ENCODE measurements around the gene CCNYL1.
A peak's percentile ranks its signal among the peaks of the same experiment; 100 is the strongest.
"Not testable (repeated sequence)": the region's sequence is repeated elsewhere in the genome, so short reads cannot be mapped to it uniquely, and the experiment has no call there.

CCNYL1 gene

DNA sequence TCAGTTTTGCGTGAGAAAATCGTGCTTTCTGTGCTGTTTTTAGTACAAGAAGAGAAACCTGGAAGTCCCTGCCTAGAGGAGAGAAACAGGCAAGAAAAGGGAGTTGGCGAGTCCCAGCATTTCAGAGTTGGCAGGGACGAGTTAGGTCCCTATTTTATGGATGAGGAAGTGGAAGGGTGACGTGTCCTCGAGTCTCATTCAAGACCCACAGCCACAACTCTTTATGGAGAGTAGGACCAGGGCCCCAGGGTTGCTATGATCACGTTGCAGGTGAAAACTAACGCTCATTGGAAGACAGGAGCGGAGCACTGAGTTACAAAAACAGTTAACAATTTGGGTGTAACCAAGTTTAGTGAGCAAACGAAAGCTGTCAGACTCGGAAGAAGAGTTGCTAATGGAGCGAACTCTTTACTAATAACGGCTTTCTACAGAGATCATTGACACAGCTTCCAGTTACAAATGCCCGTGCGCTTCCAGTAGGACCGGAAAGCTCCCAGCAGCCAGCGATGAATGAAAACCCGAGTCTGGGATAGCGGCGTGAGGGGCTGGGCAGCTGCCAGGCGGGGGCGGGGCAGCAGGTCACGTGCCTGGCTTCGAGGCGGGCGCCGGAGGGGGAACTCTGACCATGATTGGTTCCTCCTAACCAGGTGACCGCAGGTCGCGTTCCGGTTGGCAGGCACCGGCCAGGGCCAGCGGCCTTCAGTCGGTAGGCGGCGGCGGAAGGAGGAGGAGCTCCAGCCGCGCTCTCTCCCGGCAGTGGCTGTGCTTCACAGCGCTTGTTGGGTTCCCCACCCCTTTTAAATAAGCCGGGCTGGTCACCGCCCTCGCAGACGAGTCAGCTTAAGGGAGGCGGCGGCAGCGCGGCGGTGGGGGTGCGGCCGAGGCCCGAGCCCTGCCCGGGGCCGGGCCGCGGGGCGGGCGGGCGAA is at the start of gene CCNYL1:
TSS of gene CCNYL1 (plus strand) at position 827 of the 927 bp plus-strand sequence. CDS start 257 bp downstream, outside the sequence.
- peak; percentile 94 for DNase-seq (ENCODE audit: low read depth, low spot score)

DNA sequence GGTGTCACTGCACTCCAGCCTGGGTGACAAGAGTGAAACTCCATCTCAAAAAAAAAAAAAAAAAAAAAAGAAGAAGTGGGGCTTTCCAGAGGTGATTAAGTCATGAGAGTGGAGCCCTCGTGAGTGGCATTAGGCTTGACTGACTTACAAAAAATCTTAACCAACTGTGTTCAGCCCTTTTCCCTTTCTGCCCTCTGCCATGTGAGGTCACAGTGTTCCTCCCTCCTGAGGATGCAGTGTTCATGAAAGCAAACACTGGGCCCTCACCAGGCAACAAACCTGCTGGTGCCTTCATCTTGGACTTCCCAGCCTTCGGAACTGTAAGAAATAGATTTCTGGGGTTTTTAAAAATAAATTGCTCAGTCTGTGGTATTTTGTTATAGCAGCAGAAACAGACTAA is 49.2 kb upstream of the CCNYL1 start:
- DNase-seq (ENCODE audit: low read depth, low spot score), result no peak

DNA sequence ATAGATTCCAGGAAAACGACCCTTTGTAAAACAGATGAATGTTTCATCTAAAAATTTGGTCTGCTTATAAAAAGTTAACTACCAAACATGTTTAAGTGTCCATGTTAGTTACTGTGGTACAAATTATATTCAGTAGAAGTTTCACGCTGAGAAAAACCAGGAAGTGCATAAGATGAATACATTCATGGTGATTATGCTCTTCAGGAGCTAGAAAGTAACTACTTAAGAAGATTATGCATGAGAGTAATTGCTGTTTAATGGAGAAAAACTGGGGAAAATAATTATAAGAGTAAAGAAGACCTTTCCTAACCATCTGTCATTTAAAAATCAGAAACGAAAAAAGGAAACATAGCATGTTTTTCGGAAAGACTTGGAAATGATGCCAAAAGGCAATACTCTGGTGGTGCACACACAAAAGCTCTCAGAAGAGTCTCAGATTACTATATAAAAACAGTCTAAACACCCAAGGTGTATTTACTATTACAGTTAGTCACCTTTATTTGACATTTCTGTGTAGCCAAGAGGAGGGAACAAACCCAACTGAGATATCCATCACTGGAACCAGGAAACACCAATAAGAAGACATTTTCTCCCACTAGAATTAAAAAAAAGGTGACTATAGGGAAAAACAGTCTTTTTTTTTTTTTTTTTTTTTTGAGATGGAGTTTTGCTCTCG is 47.4 kb upstream of the CCNYL1 start:
- no peak for DNase-seq (ENCODE audit: low read depth, low spot score)

DNA sequence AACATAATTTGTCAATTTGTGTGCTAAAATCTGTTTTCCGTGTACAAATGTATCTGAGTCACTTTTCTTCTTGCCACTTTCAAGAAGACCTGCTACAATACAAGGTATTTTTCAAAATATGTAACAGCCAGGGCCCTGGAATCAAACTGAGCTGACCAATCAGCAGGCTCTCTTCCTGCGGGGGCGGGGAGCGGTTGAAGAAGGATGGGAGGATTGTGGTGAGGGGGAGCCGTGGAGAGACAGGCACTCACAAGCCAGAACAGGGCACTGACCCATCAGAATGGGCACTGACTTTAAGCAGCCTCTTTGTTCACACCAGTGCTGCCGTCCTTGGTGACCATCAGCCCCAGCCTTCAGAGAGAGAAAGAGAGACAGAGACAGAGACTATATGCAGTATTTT is 40.6 kb upstream of the CCNYL1 start:
- DNase-seq (ENCODE audit: low read depth, low spot score), result no peak

DNA sequence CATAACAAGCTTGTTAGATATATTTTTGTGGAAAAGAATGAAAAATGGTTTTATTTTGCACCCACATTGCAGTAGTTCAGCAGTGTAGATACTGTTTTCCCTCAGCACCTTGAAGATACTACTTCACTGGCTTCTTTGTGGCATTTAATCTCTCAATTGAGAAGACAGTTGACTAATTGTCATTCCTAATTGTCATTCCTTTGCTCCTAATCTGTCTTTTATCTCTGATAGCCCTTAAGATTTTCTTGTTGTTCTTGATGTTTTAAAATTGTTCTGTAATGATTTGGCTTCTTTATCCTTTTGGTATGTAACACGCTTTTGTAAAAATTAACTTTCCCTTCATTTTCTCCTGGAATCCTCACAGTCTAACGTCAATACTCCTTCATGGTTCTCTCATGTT is 38.0 kb upstream of the CCNYL1 start:
- DNase-seq (ENCODE audit: low read depth, low spot score), result no peak

DNA sequence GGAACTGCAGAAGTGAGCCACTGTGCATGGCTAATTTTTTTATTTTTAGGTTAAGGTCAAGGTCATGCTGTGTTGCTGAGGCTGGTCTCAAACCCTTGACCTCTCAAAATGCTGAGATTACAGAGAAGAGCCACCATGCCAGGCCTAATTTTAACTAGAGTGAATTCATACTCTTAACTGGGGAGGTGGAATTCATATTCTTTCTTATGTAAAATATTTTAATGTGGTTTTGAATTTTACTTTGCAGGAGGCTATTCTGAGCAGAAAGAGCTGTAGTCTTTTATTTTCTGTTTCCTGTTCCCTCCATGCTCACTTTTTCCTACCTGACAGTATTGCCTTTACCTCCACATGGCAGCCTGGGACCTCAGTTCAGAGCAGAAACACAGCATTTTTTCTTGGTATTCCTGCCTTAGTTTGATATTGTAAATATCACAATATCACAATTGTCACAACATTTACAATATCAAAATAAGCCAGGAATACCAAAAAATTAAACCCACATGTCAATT is 37.1 kb upstream of the CCNYL1 start:
- DNase-seq (ENCODE audit: low read depth, low spot score), result no peak

DNA sequence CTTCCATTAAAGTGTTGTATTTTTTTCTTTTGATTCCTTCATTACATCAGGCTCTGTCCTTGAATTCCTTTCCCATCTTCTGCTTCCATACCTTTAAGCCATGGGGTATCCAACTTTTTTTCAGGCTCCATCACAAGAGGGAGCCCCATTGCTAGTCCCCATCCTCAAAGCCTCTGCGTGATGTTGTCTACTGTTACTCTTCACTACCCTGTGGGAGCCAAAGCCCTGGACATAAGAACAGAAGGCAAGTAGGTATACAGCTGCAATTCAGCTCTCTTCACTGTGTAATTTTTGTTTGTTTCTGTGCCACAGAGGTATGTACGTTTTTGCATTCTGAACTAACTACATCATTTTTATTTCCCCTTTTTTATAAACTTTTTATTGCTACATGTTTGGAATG is 36.6 kb upstream of the CCNYL1 start:
- DNase-seq (ENCODE audit: low read depth, low spot score), result no peak

DNA sequence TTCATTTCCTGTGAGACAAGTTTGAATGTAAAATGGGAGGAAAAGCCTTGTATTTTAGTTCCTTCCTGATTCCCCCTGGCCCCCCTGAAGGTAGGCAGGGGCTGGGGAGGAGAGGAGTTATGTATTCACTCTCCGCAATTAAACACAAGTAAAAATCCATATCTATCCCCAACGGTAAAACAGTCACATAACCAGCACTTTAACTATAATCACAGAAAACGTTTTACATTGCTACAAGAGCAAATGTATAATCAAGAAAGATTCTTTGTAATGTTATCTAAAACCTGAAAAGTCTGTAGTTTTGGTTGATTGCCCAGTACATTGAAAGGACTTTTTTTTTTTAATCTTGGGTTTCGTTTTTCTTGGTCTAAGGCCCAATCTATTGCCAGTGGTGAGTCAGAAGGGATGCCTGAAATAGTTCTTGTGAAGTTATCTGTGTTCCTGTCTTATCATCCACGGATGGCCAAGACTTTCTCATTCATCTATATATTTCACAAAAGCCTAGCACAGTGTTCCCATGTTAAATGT is 34.5 kb upstream of the CCNYL1 start:
- no peak for DNase-seq (ENCODE audit: low read depth, low spot score)

DNA sequence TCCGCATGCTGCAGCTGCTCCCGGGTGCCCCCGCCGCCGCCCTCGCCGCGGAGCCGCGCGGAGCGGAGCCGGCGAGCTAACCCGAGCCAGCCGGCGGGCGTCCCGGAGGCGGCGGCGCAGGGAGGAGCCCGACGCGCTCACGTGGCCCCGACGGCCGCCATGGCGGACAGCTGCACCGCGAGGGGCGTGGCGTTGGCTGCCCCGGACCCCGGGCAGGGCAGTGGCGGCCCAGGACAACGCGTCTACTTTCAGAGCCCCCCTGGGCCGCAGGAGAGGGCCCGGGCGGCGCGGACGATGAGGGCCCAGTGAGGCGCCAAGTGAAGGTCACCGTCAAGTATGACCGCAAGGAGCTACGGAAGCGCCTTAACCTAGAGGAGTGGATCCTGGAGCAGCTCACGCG is 30.0 kb upstream of the CCNYL1 start:
- no peak for DNase-seq (ENCODE audit: low read depth, low spot score)

DNA sequence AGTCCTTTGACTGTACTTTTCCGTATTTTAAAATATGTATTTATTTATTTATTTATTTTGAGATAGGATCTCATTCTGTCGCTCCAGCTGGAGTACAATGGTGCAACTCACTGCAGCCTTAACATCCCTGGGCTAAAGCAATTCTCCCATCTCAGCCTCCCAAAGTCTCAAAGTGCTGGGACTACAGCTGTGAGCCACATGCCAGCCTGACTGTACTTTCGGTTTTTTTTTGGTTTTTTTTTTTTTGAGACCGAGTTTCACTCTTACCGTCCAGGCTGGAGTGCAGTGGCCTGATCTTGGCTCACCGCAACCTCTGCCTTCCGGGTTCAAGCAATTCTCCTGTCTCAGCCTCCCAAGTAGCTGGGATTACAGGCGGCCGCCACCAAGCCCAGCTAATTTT is 28.9 kb upstream of the CCNYL1 start:
- DNase-seq (ENCODE audit: low read depth, low spot score), result no peak

DNA sequence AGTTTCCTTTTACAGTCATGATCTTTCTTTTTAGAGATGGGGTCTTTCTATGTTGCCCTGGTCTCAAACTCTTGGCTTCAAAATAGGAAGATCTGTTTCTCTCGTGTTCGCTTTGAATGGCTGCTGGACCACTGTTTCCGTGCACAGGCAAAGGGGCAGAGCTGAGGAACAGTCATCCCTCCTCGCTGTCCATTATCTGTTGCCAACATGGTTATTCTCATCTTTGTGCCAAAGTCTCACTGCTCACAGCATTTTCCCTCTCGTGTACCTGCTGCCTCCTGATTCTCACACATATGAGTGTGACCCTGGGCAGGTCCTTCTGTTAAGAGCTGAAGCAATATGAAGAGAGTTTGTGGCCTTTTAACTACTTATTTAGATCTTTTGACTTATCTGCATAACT is 28.0 kb upstream of the CCNYL1 start:
- DNase-seq (ENCODE audit: low read depth, low spot score), result no peak

DNA sequence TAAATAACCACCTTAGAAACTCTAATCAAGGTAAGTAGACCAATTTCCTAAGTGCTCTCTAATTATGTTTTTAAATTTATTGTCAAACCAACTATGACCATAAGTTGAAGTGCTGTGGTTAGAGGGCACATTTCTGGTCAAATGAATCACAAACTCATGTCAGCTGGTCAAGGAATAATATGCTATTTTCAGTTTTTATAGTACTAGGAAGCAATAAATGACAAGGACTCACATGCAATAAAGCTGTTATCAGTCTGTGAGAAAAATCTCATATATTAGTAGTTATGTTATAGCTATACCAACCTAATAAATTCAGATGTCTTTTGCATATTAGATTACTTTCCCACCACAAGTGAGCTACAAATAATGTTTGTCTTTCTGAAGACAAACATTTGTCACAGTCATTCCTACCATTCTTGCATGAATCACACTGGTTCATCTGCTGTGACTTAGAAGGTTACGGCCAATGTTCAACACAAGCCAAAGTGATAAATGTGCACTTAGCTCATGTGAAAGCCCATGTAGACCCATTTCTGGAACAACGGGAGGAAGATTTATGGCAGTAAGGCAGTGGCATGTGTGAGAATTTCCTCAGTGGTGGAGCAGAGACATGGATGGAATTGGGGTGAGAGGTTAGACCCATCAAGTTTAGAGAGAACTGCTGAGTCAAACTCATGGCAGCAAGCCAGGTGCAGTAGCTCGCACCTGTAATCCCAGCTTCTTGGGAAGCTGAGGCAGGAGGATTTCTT is 27.4 kb upstream of the CCNYL1 start:
- no peak for DNase-seq (ENCODE audit: low read depth, low spot score)

DNA sequence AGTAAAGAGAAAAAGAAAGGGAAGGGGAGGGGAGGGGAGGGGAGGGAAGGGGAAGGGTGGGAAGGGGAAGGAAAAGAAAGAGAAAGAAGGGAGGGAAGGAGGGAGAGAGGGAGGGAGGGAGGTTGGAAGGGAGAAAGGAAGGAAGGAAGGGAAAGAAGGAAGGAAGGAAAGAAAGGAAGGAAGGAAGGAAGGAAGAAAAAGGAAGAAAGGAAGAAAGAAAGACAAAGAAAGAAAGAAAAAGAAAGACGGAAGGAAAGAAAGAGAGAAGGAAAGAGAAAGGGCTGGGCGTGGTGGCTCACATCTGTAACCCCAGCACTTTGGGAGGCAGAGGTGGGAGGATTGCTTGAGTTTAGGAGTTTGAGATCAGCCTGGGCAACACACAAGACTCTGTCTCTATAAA is 24.6 kb upstream of the CCNYL1 start:
- DNase-seq (ENCODE audit: low read depth, low spot score), result no peak

DNA sequence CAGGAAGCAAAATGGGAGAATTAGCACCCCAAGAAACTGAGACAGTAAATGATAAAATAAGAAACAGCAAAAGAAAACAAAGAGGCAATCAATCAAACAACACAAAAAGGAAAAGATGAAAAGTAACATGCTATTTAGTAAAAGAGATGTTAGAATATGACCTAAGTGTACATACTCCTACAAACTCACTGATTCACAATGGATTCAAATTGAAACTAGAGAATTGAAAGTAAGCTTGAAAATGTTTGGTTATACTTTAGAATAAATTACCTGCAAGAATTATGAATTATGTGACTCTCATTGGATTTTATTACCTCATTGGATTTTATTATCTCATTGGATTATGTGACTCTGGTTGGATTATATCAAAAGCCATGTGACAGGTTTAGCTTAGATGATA is 22.8 kb upstream of the CCNYL1 start:
- no peak for DNase-seq (ENCODE audit: low read depth, low spot score)

DNA sequence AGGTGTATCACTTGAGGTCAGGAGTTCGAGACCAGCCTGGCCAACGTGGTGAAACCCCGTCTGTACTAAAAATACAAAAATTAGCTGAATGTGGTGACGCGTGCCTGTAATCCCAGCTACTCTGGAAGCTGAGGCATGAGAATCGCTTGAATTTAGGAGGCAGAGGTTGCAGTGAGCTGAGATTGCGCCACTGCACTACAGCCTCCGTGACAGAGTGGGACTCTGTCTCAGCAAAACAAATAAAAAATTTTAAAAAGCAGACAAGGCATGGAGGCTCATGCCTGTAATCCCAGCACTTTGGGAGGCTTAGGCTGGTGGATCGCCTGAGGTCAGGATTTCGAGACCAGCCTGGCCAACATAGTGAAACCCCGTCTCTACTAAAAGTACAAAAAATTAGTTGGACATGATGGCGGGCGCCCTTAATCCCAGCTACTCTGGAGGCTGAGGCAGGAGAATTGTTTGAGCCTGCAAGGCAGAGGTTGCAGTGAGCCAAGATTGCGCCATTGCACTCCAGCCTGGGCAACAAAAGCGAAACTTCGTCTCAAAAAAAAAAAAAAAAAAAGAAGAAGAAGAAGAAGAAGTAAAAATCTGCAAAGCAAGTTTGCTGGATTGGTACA is 20.5 kb upstream of the CCNYL1 start:
- DNase-seq (ENCODE audit: low read depth, low spot score), result not testable (repeated sequence)

DNA sequence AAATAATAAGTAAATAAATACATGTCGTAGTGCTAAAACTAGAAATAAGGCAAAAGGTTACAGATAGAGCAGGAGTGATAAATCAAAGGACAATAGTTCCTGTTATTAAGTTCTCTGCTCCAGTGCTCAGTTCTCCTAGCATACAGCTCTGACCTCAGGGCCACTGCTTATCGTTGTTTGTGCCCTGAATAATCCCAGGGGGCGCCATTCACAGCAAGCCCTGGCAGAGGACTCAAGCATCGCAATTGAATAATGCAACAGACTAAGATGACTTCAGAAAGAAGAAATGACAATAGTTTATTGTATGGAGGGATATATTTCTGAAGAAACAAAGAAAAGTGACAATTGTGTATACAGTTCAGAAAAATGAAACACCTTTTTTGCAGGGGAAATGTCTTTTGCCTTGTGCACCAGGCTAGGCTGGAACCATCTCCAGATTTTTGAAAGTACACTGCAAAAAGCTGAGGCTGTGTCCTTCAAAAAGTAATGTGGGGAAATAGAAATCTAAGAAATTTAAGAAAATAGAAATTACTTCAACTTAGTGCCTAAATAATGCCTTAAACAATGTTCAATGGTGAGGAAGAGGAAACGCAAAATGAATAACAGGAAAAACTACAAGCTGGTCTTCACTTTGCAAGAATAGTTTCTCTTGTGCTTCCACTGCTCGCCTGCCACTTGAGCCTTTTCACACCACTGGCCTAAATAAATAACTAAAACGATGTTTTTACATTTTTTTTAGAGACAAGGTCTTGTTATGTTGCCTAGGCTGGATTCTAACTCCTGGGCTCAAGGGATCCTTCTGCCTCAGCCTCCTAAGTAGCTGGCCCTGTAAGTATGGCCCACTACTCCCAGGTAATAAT is 19.0 kb upstream of the CCNYL1 start:
- no peak for DNase-seq (ENCODE audit: low read depth, low spot score)

DNA sequence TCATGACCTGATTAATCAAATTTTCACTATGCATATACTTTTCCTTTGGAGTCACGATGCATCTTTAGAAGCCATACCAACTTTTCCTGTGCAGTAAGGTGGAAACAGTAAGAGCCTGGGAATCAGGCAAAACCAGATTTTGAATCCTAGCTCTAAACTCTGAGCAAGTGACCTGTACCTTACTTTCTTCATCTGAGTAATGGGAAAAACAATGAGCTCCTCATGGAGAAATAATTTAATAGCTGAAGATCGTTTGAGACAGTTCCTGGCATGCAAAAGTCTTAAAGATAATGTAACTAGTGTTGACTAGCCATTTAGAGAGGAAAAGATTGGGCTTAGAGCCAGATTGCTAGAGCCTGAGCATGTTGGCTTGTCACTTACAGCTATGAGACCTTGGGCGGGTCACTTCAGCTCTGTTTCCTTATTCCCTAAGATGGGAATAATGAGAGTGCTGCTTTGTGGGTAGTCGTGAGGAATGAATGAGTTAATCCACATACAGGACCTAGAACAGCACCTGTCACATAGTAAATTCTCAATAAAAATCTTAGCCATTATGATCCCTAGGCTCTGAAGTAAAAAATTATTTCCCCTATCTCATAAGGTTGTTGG is 17.7 kb upstream of the CCNYL1 start:
- no peak for DNase-seq (ENCODE audit: low read depth, low spot score)

DNA sequence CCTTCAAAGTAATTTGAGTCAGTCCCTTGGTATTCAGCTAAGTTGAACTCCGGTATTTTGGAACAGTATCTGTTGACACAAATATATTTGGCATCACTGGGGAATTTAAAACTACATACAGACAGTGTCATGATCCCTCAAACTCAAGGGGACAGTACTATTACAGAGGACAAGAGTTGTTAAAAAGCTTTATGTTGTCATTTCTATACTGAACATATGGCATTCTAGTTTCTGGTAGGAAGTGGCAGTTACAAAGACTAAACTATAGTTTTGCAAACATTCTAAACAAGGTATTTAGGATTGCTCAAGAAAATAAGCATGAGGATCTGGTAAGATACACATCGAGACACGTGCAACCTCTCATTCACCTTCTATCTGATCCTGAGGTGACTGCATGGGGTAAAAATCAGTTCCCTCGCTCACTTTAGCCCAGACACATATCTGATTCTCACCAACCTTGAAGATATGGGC is 16.6 kb upstream of the CCNYL1 start:
- DNase-seq (ENCODE audit: low read depth, low spot score), result no peak

DNA sequence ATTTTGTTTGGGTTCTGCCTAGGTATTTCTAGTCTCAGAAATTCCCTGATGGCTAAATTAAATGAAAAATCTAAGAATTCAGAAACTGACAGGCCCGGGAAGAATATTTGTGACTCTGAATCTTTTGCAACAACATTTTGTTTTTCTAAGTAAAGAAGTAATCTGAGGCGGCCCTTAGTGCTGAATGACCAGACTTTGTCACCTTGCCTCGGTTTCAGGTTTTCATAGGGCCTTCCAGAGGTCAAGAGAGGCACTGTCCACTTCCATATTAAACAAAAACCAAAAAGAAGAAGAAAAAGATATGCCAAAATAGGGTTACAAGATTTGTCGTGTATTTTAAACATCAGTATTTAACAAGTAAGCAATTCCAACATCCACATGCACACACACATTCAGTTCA is 16.1 kb upstream of the CCNYL1 start:
- DNase-seq (ENCODE audit: low read depth, low spot score), result no peak

DNA sequence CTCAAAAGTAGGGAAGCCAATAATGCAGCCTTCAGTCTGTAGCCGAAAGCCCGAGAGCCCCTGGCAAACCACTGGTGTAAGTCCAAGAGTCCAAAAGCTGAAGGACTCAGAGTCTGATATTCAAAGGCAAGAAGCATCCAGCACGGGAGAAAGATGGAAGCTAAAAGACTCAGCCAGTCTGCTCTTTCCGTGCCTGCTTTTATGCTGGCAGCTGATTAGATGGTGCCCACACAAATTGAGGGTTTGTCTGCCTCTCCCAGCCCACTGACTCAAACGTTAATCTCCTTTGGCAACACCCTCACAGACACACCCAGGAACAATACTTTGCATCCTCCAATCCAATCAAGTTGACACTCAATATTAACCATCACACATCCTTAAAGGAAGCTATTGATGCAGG is 14.5 kb upstream of the CCNYL1 start:
- not testable (repeated sequence) for DNase-seq (ENCODE audit: low read depth, low spot score)
